ENCODE measurements around the gene ZNF575. TPM values are rescaled to one million over a fixed set of nuclear protein-coding genes. Genes with fewer than 3 reads are reported as not detected.
A peak's percentile ranks its signal among the peaks of the same experiment; 100 is the strongest.

ZNF575 gene
- total RNA-seq, 1 donor from 2014 or later: 1.3 TPM

DNA sequence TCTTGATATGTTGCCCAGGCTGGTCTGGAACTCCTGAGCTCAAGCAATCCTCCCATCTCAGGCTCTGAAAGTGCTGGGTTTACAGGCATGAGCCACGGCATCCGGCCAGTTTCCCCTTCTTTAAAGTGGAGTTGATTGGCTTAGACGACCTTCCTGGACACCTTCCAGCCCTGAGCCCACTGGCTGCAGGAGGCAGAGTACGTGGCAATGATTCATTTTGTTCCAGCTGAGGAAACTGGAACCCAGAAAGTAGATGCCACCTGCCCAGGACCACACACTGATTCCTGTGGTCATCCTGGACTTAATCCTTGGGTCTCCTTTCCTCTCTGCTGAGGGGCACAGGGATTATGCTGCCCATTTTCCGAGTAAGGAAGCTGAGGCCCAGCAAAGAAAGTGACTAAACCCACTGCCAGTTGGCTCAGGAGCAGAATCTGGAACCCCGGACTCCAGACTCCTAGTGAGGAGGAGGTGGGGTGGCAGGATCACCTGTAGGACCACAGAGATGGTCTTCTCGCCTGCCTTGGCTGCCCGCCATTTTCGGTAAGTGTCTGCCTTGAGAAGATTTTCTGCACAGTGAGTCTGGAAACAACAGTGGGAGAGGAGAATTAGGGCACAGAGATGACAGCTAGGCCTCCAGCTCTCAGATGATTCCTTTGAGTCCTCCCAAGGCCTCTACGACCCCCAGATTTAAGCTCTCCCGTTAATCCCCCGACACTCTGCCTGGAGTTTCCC is 41.6 kb downstream of the ZNF575 start:
- H3K27ac Mint-ChIP-seq (ENCODE audit: unreplicated experiment): peak overlapping the region; percentile 77
- H3K36me3 Mint-ChIP-seq (ENCODE audit: low read depth, unreplicated experiment): peaks cover 6% of the 10 kb centered on the region
- Histone ChIP-seq H2AFZ (ENCODE audit: low read depth, low read length) (peak overlapping the region; percentile 81), H3K27me3 (ENCODE audit: insufficient read depth, low read length) (no peaks in the 10 kb centered on the region), H3K36me3 (ENCODE audit: insufficient read depth, low read length) (peaks cover 5% of the 10 kb centered on the region), H3K27ac (ENCODE audit: low read depth, low read length) (peak overlapping the region; percentile 85), H3K79me2 (ENCODE audit: insufficient read depth, low read length) (peaks cover 28% of the 10 kb centered on the region), H3K4me2 (ENCODE audit: low read length) (peak overlapping the region; percentile 97), H3K9me3 (ENCODE audit: insufficient read depth, low read depth, low read length) (no peaks in the 10 kb centered on the region), H3K4me1 (ENCODE audit: insufficient read depth, low read length) (peaks cover 11% of the 10 kb centered on the region), H4K20me1 (ENCODE audit: insufficient read depth, low read length) (peaks cover 10% of the 10 kb centered on the region), H3K9ac (ENCODE audit: low read length) (peak overlapping the region; percentile 95), H3K4me3 (ENCODE audit: insufficient read depth, low read depth, low read length) (peak overlapping the region; percentile 90)
- DNase-seq (ENCODE audit: low read depth): peak; percentile 64
- peaks cover 2% of the 10 kb centered on the region for H3K4me1 Mint-ChIP-seq (ENCODE audit: low read depth, unreplicated experiment)
- FAIRE-seq: no peak
- TF ChIP-seq EZH2 (IDR thresholded peaks at IDR 0.05; ENCODE audit: insufficient read depth, low read length): no peak
- TF ChIP-seq, protein P1, sequence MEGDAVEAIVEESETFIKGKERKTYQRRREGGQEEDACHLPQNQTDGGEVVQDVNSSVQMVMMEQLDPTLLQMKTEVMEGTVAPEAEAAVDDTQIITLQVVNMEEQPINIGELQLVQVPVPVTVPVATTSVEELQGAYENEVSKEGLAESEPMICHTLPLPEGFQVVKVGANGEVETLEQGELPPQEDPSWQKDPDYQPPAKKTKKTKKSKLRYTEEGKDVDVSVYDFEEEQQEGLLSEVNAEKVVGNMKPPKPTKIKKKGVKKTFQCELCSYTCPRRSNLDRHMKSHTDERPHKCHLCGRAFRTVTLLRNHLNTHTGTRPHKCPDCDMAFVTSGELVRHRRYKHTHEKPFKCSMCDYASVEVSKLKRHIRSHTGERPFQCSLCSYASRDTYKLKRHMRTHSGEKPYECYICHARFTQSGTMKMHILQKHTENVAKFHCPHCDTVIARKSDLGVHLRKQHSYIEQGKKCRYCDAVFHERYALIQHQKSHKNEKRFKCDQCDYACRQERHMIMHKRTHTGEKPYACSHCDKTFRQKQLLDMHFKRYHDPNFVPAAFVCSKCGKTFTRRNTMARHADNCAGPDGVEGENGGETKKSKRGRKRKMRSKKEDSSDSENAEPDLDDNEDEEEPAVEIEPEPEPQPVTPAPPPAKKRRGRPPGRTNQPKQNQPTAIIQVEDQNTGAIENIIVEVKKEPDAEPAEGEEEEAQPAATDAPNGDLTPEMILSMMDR (IDR thresholded peaks at IDR 0.05; ENCODE audit: insufficient read depth, low read depth, low read length): no peak
- peaks cover 2% of the 10 kb centered on the region for H3K9me3 Mint-ChIP-seq (ENCODE audit: unreplicated experiment)
- H3K27me3 Mint-ChIP-seq (ENCODE audit: low read depth, unreplicated experiment): peaks cover 8% of the 10 kb centered on the region
- H3K4me3 Mint-ChIP-seq (ENCODE audit: unreplicated experiment): peak overlapping the region; percentile 95

DNA sequence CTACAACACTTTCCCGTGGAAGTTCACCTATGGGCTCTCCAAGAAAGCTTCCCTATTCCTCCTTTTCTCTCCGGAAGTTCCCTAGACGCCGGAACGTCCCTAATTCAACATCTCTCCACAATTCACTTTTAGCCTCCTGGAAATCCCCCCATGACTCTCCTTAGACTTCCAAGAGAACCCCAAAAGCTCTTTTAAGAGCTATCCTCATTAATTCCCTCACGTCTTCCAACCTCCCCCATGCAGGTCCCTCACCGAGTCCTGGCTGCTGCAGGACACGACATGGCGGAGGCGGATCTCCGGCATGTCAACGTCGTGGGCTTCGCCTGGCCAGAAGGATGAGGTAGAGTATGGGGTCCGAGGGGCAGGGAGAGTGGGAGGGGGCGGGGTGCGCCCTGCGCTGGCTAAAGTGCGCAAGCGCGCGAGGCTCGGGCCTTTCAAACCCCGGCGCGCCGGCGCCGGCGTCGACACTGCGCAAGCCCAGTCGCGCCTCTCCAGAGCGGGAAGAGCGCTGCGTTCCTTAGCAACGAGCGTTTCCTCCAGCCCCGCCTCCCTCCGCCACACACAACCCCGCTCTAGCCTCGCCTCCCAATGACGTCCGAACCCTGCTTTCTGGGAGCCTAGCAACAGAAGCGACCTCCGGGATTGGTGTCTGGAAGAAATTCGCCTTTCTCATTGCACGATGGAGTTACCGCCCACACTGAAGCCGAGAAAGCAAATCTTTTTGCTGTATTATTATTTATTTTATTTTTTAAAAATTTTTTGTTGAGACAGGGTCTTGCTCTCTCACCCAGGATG is 42.4 kb downstream of the ZNF575 start, which contains the start of the genes PINLYP and XRCC1:
Gene PINLYP, plus strand, starts transcription at position 646 of the 795 bp plus-strand sequence. CDS start 1,391 bp downstream, outside the sequence.
Gene XRCC1, minus strand, starts transcription at position 372 of the 795 bp plus-strand sequence. Its CDS starts 69 bp downstream, at position 303.
- Histone ChIP-seq H3K9ac (ENCODE audit: low read length) (peak within 1 kb of the TSS; percentile 95), H3K4me2 (ENCODE audit: low read length) (peak within 1 kb of the TSS; percentile 97), H3K9me3 (ENCODE audit: insufficient read depth, low read depth, low read length) (no peaks in the 10 kb centered on the region), H2AFZ (ENCODE audit: low read depth, low read length) (peak within 1 kb of the TSS; percentile 81), H3K27me3 (ENCODE audit: insufficient read depth, low read length) (no peaks in the 10 kb centered on the region), H3K27ac (ENCODE audit: low read depth, low read length) (peak within 1 kb of the TSS; percentile 85), H3K36me3 (ENCODE audit: insufficient read depth, low read length) (peaks cover 2% of the 10 kb centered on the region), H3K79me2 (ENCODE audit: insufficient read depth, low read length) (peaks cover 28% of the 10 kb centered on the region), H4K20me1 (ENCODE audit: insufficient read depth, low read length) (peaks cover 2% of the 10 kb centered on the region), H3K4me1 (ENCODE audit: insufficient read depth, low read length) (peaks cover 11% of the 10 kb centered on the region), H3K4me3 (ENCODE audit: insufficient read depth, low read depth, low read length) (peak within 1 kb of the TSS; percentile 90)
- H3K4me3 Mint-ChIP-seq (ENCODE audit: unreplicated experiment): peak within 1 kb of the TSS; percentile 95
- H3K36me3 Mint-ChIP-seq (ENCODE audit: low read depth, unreplicated experiment): peaks cover 6% of the 10 kb centered on the region
- peaks cover 13% of the 10 kb centered on the region for H3K27me3 Mint-ChIP-seq (ENCODE audit: low read depth, unreplicated experiment)
- no peak for TF ChIP-seq EZH2 (IDR thresholded peaks at IDR 0.05; ENCODE audit: insufficient read depth, low read length)
- TF ChIP-seq, protein P1 (IDR thresholded peaks at IDR 0.05; ENCODE audit: insufficient read depth, low read depth, low read length): no peak
- H3K27ac Mint-ChIP-seq (ENCODE audit: unreplicated experiment): peak within 1 kb of the TSS; percentile 77
- peaks cover 2% of the 10 kb centered on the region for H3K9me3 Mint-ChIP-seq (ENCODE audit: unreplicated experiment)
- FAIRE-seq (peak; percentile 85), DNase-seq (ENCODE audit: low read depth) (peak; percentile 95)
- peaks cover 2% of the 10 kb centered on the region for H3K4me1 Mint-ChIP-seq (ENCODE audit: low read depth, unreplicated experiment)
